ENCODE measurements around the gene GARRE1. TPM values are rescaled to one million over a fixed set of nuclear protein-coding genes. Genes with fewer than 3 reads are reported as not detected.
"Not testable (repeated sequence)": the region's sequence is repeated elsewhere in the genome, so short reads cannot be mapped to it uniquely, and the experiment has no call there.

Gene GARRE1
- total and polyA plus RNA-seq, 2 experiments from 2014 or later = 7.9 to 28.6 TPM

DNA sequence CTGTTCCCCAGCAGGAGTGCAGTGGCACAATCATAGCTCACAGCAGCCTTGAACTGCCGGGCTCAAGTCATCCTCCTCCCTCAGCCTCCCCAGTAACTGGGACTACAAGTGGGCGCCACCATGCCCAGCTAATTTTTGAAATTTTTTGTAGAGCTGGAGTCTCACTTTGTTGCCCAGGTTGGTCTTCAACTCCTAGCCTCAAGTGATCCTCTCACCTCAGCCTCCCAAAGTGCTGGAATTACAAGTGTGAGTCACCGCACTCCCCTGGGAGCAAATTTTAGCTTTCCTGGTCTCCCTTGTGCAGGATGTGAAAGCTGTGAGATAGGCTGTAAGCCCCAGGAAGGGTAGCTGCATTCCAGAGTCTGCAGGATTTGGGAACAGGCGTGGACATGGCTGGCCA, 5.4 kb upstream of the GARRE1 start:
- no peaks in the 10 kb centered on the region for H3K9me3 ChIP-seq (ENCODE audit: low read depth)
- no peak for TF ChIP-seq CTCF (IDR thresholded peaks at IDR 0.05; ENCODE audit: low read depth, low read length)

DNA sequence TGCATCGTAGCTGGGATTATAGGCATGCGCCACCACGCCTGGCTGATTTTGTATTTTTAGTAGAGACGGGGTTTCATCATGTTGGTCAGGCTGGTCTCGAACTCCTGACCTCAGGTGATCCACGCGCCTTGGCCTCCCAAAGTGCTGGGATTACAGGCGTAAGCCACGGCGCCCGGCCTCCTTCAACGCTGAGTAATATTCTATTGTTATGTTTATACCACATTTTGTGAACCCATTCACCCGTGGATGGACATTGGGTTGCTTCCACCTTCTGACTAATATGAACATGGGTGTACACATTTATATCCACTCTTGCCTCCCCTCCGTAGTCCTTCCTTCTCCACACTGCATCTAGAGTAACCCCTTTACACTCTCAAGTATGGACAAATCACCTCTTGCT, 1.2 kb upstream of the GARRE1 start:
- not testable (repeated sequence) for H3K36me3 ChIP-seq; H3K27ac ChIP-seq; H3K27me3 ChIP-seq; DNase-seq (ENCODE audit: low read depth in 1 of 2, low spot score in 1 of 2); H3K4me1 ChIP-seq (ENCODE audit: low read depth); H3K4me3 ChIP-seq; H3K9me3 ChIP-seq (ENCODE audit: low read depth)

More for the DNA sequence above, 5.4 kb upstream of the GARRE1 start:
- Histone ChIP-seq H3K27me3 (no peaks in the 10 kb centered on the region), H3K4me3 (no peak overlapping the region), H3K36me3 (no peaks in the 10 kb centered on the region), H3K4me1 (ENCODE audit: low read depth) (no peaks in the 10 kb centered on the region), H3K27ac (no peak overlapping the region)
- no peak for DNase-seq (ENCODE audit: low read depth in 1 of 2, low spot score in 1 of 2)

DNA sequence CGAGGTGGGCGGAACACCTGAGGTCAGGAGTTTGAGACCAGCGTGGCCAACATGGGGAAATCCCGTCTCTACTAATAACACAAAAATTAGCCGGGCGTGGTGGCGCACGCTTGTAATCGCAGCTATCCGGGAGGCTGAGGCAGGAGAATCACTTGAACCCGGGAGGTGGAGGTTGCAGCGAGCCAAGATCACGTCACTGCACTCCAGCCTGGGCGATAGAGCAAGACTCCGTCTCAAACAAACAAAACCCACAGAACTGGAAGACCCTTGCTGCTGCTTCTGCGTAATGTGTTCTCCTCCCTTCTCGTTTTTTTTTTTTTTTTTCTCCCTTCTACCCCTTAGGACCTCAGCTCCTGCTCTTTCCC, 691 bp upstream of the GARRE1 start:
- not testable (repeated sequence) for H3K9me3 ChIP-seq (ENCODE audit: low read depth); H3K36me3 ChIP-seq; H3K4me1 ChIP-seq (ENCODE audit: low read depth); H3K27me3 ChIP-seq; DNase-seq (ENCODE audit: low read depth in 1 of 2, low spot score in 1 of 2)
- Histone ChIP-seq H3K27ac (peak overlapping the region; percentile 83), H3K4me3 (peak overlapping the region; percentile 76)

DNA sequence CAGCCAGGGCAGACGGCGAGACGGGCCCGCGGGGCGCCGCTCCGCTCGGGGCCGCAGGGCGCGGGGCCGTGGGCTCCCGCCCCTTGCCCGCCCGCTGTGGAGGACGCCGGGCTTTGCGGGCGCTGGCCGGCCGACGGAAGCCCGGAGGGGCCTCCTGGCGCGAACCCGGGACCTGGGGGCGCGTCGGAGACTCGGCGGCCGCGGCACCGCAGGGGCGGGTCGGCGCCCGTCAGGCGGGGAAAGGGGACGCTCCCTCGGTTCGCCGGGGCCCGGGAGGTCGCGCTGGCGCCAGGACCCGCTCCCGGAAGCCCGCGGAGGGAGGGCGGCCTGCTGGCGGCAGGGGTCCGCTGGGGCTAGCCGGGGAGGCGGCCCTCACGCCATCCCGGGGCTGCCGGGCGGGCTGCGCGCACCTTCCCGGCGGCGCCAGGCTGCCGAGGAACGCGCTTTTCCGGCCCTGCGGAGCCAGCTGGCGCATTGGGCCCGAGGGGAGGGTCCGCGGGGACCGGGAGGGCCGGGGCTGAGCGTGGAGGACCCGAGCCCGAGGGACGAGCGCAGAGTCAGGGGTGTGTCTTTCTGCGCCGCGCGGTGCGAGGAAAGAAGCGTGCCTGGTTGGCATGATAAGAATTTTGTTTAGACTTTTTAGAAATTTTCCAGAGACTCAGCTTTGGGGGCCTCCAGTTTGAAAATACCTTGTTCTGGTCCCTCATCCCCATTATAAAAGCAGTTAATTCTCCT, 511 bp downstream of the GARRE1 start:
- peak; percentile 46 to 70 for DNase-seq (ENCODE audit: low read depth in 1 of 2, low spot score in 1 of 2)
- Histone ChIP-seq H3K36me3 (no peaks in the 10 kb centered on the region), H3K4me3 (peak overlapping the region; percentile 71), H3K27me3 (no peaks in the 10 kb centered on the region), H3K4me1 (ENCODE audit: low read depth) (peaks cover 5% of the 10 kb centered on the region), H3K27ac (peak overlapping the region; percentile 92), H3K9me3 (ENCODE audit: low read depth) (no peaks in the 10 kb centered on the region)
- TF ChIP-seq CTCF (IDR thresholded peaks at IDR 0.05; ENCODE audit: low read depth, low read length) = no peak

DNA sequence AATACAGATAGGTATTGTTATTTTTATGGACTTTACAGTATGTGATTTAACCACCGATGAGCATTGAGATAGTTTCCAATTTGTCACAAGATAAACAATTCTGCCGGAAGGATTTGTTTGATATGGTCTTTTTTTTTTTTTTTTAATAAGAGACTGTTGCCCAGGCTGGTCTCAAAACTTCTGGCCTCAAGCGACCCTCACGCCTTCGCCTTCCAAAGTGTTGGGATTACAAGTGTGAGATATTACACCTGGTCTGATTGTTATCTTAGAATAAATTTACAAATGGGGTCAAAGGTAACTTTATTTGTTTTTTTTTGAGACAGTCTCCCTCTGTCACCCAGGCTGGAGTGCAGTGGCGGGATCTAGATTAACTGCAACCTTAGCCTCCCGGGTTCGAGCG, 1.2 kb downstream of the GARRE1 start:
- Histone ChIP-seq H3K27me3 (no peaks in the 10 kb centered on the region), H3K4me3 (peak overlapping the region; percentile 71), H3K4me1 (ENCODE audit: low read depth) (peaks cover 7% of the 10 kb centered on the region), H3K36me3 (no peaks in the 10 kb centered on the region), H3K9me3 (ENCODE audit: low read depth) (no peaks in the 10 kb centered on the region), H3K27ac (peak overlapping the region; percentile 92)
- TF ChIP-seq CTCF (IDR thresholded peaks at IDR 0.05; ENCODE audit: low read depth, low read length) = no peak
- DNase-seq (ENCODE audit: low read depth in 1 of 2, low spot score in 1 of 2) = no peak

DNA sequence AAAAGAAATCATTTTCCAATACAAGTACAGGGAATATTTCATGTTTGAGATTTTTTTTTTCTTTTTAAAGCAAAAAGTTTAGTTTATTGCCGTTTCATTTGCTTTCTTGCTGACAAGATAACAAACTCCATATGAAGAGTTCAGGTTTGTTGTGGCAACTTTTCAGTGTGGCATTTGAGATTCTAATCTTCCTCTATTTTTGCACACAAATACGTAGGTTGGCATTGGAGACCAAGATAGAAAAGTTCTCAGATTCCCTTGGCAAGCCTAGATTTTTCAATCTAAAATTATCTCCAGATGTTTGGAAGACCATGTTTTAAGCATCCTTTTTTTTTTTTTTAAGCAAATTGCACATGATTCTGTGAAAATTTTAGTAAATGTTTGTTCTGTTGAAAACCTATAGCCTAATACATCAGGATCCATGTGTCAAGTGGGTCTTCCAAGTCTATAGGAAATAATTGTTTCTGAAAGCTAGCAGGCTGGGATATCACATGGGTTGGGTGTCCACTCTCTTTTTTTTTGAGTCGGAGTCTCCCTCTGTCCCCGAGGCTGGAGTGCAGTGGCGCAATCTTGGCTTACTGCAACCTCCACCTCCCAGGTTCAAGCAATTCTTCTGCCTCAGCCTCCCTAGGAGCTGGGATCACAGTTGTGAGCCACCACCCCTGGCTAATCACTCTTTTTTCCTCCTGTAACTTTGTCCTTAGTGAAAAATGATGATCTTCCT, 2.6 kb downstream of the GARRE1 start:
- no peak for DNase-seq (ENCODE audit: low read depth in 1 of 2, low spot score in 1 of 2)
- H3K36me3 ChIP-seq = no peaks in the 10 kb centered on the region
- no peak overlapping the region for H3K27ac ChIP-seq
- peaks cover 22% of the 10 kb centered on the region for H3K4me1 ChIP-seq (ENCODE audit: low read depth)
- no peaks in the 10 kb centered on the region for H3K9me3 ChIP-seq (ENCODE audit: low read depth)
- TF ChIP-seq CTCF (IDR thresholded peaks at IDR 0.05; ENCODE audit: low read depth, low read length) = no peak
- no peak overlapping the region for H3K4me3 ChIP-seq
- H3K27me3 ChIP-seq = no peaks in the 10 kb centered on the region
